EL (cell line): ENCODE measurements around the gene L3MBTL1.
A peak's percentile ranks its signal among the peaks of the same experiment; 100 is the strongest.
"Not testable (repeated sequence)": the region's sequence is repeated elsewhere in the genome, so short reads cannot be mapped to it uniquely, and the experiment has no call there.

ENCODE experiments used
- DNase-seq: peaks from one replicate; pipeline ENCODE4 v3.0.0-alpha.2; 2016

The L3MBTL1 gene

GRCh38 chr20:43507150-43508080 is at the start of gene L3MBTL1:
L3MBTL1 (plus strand) TSS chr20:43507697; CDS start chr20:43513504, 5,807 bp downstream.
- peak; percentile 56 for DNase-seq

DNA sequence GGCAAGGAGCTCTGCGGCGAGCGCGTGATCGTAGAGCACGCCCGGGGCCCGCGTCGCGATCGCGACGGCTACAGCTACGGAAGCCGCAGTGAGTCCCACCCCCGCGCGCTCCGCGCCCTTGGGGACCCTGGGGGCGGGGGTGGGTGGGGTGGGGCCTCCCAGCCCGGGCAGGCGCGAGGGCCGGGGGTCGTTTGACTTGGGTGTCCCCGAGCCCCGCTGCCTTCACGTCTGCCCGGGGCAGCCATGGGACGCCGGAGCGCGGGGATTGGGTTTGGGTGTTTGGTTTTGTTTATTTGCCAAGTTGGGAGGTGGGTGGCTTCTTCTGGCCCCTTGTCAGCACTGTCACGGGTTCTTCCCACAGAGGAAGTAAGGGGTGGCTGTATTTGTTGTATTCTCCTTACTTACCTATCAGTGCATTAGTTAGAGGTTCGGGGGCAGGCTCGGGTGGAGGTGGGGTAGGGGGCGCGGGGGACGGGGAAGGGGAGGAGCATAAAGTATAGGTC is 49.0 kb upstream of the L3MBTL1 start:
- DNase-seq = no peak

GRCh38 chr20:43459022-43459942 is 48.2 kb upstream of the L3MBTL1 start:
- peak; percentile 34 for DNase-seq

GRCh38 chr20:43460172-43460829 is 47.2 kb upstream of the L3MBTL1 start:
- no peak for DNase-seq

DNA sequence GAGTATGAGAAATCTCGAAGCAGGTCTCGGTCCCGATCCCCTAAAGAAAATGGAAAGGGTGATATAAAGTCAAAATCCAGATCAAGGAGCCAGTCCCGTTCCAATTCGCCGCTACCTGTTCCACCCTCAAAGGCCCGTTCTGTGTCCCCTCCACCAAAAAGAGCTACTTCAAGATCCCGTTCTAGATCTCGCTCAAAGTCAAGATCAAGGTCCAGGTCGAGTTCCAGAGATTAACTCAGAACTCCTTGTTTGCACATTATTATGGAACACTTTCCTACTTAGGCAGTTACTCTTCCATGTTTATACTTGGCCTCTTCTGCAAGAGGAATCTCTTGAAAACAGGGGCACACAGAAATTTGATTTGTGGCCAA is 46.7 kb upstream of the L3MBTL1 start:
- DNase-seq = no peak

- no peak for DNase-seq
Observed at GRCh38 chr20:43461894-43462659, 45.4 kb upstream of the L3MBTL1 start.

GRCh38 chr20:43462660-43463526 is 44.6 kb upstream of the L3MBTL1 start:
- no peak for DNase-seq

- DNase-seq = no peak
Observed at GRCh38 chr20:43463527-43464218, 43.8 kb upstream of the L3MBTL1 start.

GRCh38 chr20:43464219-43464790 is 43.2 kb upstream of the L3MBTL1 start:
- no peak for DNase-seq

GRCh38 chr20:43465625-43465943 is 41.9 kb upstream of the L3MBTL1 start:
- no peak for DNase-seq

GRCh38 chr20:43467589-43467988 is 39.9 kb upstream of the L3MBTL1 start:
- DNase-seq = no peak

GRCh38 chr20:43472671-43473380 is 34.7 kb upstream of the L3MBTL1 start:
- DNase-seq = no peak

GRCh38 chr20:43473381-43473704 is 34.2 kb upstream of the L3MBTL1 start:
- no peak for DNase-seq

DNA sequence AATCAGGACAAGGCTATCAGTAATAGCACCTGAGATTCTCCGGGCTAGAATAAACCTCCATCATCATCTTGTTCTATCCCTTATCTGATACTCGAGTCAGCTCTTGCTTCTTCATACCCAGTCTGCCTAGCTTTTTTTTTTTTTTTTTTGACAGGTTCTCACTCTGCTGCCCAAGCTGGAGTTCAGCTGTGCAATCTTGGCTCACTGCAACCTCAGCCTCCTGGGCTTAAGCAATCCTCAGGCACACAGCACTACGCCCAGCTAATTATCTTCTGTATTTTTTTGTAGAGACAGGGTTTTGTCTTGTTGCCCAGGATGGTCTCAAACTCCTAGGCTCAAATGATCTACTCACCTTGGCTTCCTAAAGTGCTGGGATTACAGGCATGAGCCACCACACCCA is 30.3 kb upstream of the L3MBTL1 start:
- DNase-seq = no peak

DNA sequence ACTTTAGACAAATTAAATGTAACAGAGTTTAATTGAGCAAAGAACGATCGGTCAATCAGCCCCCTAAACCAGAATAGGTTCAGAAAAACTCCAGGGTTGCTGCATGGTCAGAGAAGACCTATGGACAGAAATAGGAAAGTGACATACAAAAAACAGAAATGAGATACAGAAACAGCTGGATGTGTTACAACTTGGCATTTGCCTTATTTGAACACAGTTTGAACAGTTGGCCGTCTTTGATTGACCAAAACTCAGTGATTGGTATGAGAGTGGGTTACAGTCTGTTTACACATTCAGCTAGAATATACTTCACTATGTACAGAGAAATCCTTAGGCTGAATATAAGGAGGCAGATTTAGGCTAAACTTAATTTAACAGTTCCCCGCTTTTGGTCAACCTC is 29.9 kb upstream of the L3MBTL1 start:
- DNase-seq = no peak

DNA sequence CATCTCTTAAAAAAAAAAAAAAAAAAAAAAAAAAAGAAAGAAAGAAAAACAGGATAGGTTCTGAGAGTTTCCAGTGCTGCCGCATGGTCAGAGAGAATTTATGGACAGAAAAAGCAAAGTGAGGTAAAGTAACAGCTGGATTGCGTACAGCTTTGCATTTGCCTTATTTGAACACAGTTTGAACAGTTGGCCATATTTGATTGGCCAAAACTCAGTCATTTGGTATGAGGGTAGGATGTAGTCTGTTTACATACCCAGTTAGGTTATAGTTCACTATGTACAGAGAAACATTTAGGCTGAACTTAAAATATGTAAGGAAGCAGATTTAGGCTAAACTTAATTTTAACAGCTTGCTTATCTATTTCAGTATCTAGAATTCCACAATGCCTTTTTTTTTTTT is 17.5 kb upstream of the L3MBTL1 start:
- no peak for DNase-seq

DNA sequence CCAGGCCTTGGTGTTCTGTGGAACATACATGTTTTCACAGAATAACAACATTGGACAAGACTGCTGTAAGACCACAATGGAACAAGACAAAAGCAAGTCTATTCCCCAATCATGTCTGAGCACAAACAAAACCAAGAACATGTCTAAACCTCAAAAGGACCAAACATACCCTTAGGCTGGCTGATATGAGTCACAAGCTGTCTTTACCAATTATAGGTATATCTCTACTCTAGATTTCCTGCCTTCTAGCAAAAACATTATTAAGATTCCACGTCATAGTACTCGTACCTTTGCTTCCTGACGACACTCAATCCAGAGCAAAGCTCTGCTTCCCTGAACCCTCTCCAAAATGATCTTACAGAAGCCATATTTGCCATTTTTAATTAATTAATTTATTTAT is 15.4 kb upstream of the L3MBTL1 start:
- DNase-seq = peak; percentile 50

DNA sequence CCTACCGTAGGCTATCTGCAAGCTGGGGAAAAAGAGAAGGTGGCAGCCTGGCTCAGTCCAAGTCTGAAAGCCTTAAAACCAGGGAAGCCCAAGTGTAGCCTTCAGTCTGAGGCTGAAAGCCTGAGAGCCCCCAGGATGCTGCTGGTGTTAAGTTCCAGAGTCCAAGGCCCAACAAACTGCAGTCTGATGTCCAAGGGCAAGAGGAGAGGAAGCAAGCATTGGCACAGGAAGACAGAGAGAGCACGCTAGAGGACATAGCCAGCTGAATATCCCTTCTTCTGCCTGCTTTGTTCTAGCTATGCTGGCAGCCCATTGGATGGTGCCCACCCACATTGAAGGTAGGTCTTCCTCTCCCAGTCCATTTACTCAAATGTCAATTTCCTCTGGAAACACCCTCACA is 12.1 kb upstream of the L3MBTL1 start:
- DNase-seq = no peak

- not testable (repeated sequence) for DNase-seq
Observed at GRCh38 chr20:43502021-43502420, 5.5 kb upstream of the L3MBTL1 start.

DNA sequence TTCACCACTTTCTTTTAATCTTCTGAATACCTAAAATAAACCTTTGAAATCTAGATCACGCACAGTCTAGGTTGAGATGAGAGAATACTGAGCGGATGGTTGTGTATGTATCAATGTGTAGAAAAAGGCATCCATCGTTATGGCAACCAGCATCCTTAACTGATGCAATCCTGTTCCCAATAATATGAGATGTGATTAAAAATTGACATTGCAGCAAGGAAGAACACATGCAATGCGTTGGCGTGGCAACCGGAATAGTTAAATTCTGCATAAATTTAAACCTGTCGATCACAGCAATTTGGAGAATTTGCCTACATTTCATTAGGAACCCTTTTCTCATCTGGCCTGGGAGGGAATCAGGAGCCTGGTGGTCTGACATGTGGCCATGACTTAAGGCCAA is 1.3 kb upstream of the L3MBTL1 start:
- DNase-seq = no peak
